H1 (cell line): ENCODE data around the gene DCTN2. TPM values are rescaled to one million over a fixed set of nuclear protein-coding genes. Genes with fewer than 3 reads are reported as not detected.

ENCODE experiments used
- CHD7 ChIP-seq: fragments of 300-600 bp; sonication (generic); IDR thresholded peaks from 2 replicates; pipeline ENCODE4 v1.7.1; 2012; ENCODE audit warnings: low read length, moderate library complexity, mild to moderate bottlenecking, inconsistent platforms; ENCODE audit not compliant: insufficient replicate concordance
- TEAD4 ChIP-seq: IDR thresholded peaks from 2 replicates; pipeline ENCODE4 v1.6.1; 2012; ENCODE audit warnings: low read depth, low read length, inconsistent platforms, mixed read lengths
- polyA plus RNA-seq, 7 experiments: library from polyadenylated mRNA; depleted of rRNA in 3 of 7; stranded (reverse) in 5 of 7; unstranded in 2 of 7; fragments of >200 nt in 5 of 7; fragments of 200-250 nt in 2 of 7; gene quantifications; 1 replicate in 5 of 7; 2 replicates in 1 of 7; 4 replicates in 1 of 7; pipeline versions ENCODE4 v1.2.1 to v1.2.3, GENCODE V29; 2011 to 2013; ENCODE audit warnings: missing spikeins in 2 of 7, mixed read lengths in 2 of 7
- total RNA-seq: library from RNA; stranded (reverse); fragmentation: NEBNext Ultra II Directional; extraction: Animal tissue kit (Norgen Biotek cat#: 25700); gene quantifications from 2 replicates; pipeline ENCODE4 v1.2.1, GENCODE V29; 2021

DCTN2 gene
- total and polyA plus RNA-seq, 2 of the 8 experiments (the other 6 are each of a cell fraction or from before 2014, with no cell fraction given), result 90.3 to 91.9 TPM

DNA sequence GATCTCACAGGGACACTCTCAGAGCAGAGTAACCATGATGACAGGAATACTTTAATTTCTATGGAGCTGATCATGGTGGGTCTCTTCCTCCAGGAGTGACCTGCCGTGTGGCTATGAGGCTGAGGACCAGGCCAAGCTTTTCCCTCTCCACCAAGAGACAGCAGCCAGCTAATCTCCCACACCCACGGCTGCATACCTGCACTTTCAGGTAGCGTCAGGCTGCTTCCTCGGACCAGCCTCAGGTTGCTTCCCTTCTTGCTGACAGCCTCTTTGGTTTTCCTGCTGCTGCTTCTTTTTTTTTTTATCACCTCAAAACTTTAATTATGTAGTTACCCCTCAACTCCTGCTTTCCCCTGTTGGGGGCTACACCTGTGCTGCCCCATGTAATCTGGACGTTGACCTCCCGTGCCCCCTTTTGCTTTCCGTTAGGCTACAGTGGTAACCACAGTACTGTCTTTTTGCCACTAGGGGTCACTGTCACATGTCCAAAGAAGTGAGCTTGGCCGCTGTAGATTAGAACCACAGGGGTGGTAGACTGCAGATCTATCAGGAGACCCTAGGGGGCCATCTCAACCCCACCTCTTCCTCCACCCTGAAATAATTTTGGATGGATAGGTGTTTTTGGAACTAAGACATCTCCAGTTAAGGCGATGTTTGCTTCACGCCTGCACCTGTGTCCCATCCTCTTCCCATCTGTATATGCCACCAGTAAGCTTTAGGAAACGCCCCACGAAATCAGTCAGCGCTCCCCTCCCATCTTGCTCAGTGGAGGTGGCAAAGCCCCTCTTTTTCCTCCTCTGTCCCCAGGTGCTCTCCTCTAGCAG is 36.2 kb upstream of the DCTN2 start (continued):
- TF ChIP-seq CHD7 (no peak), TEAD4 (no peak)
